ENCODE results near the gene ZNF664.

DNA sequence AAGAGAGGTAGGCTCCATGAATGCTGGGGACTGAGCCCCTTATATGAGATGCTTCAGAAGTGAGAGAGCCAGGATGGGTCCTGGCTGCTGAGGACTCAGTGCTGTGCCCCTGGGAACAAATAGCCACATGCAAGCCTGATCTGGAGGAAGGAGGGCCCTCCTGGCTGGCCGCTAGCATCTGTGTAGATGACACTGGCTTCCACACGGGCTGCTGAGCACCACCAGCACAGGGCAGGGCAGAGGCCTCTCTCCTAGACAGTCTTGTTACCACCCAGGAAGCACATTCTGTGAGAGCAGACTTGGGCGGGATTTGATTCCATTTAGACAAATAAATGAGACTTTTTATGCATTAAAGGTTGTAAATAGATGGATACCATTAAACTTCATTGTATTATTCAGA lies 48.0 kb downstream of the ZNF664 start:
- TF ChIP-seq EZH2phosphoT487 (IDR thresholded peaks at IDR 0.05; ENCODE audit: borderline replicate concordance) (no peak), YY1 (IDR thresholded peaks at IDR 0.05; ENCODE audit: extremely low read depth, insufficient replicate concordance, low read depth, low read length) (no peak), CTCF (IDR thresholded peaks at IDR 0.05 in 2 of 3, conservative IDR thresholded peaks at IDR 0.05 in 1 of 3; ENCODE audit: borderline replicate concordance in 1 of 3, insufficient read depth in 1 of 3, low read depth in 2 of 3, low read length in 2 of 3) (no peak)

All from HCT116 (cell line).